ENCODE measurements around the gene DPYSL3. TPM values are rescaled to one million over a fixed set of nuclear protein-coding genes. Genes with fewer than 3 reads are reported as not detected.
A peak's percentile ranks its signal among the peaks of the same experiment; 100 is the strongest.

Gene DPYSL3
- total and polyA plus RNA-seq, 2 donors (not counting 3 experiments of a cell fraction or from before 2014, with no cell fraction given), result 80.3 to 146 TPM

GRCh38 chr5:147445090-147445489, 64.8 kb downstream of the DPYSL3 start:
- no peaks in the 10 kb centered on the region for H3K9me3 ChIP-seq (replicated peaks; ENCODE audit: control insufficient read depth, insufficient read depth, low read length)
- H3K27ac ChIP-seq (ENCODE audit: insufficient read depth, low read depth, low read length), result no peak overlapping the region
- ChIA-PET CTCF (interaction anchor here (1.1 to 1.7 kb wide), 3 partner anchors 9 to 96 kb away, joined by 3 to 8 read pairs (median 5); no protein-coding TSS in a partner anchor), POLR2A (no interaction called here)
- no peak overlapping the region for H3K4me3 ChIP-seq (replicated peaks in 1 of 3; ENCODE audit: insufficient read depth in 1 of 3, low read depth in 1 of 3, low read length in 3 of 3)
- H3K9me1 ChIP-seq (replicated peaks; ENCODE audit: control insufficient read depth, extremely low read depth, insufficient read depth, low read length), result no peaks in the 10 kb centered on the region
- no TSS peak for BruUV-seq (replicated peaks)
- H4K20me1 ChIP-seq (replicated peaks; ENCODE audit: control insufficient read depth, extremely low read depth, insufficient read depth, low read length), result no peaks in the 10 kb centered on the region
- FAIRE-seq, result no peak
- no peak overlapping the region for H2AFZ ChIP-seq (ENCODE audit: low read depth, low read length)
- no peaks in the 10 kb centered on the region for H3K27me3 ChIP-seq (ENCODE audit: control insufficient read depth in 2 of 2, insufficient read depth in 2 of 2, low read length in 2 of 2)
- H3K4me1 ChIP-seq (ENCODE audit: control insufficient read depth, extremely low read depth, insufficient read depth, low read length), result no peaks in the 10 kb centered on the region
- no peak for TF ChIP-seq POLR2AphosphoS5 (IDR thresholded peaks at IDR 0.05; ENCODE audit: insufficient read depth, low read depth, low read length)
- no peak for TF ChIP-seq POLR2A (IDR thresholded peaks at IDR 0.05; ENCODE audit: low read depth, low read length)
- DNase-seq (ENCODE audit: low read depth, low spot score), result no peak
- H3K4me2 ChIP-seq (ENCODE audit: insufficient read depth, low read length), result no peak overlapping the region
- no peak overlapping the region for H3K9ac ChIP-seq (replicated peaks; ENCODE audit: extremely low read depth, insufficient read depth, low read length)
- peaks cover 28% of the 10 kb centered on the region for H3K79me2 ChIP-seq (ENCODE audit: control insufficient read depth, insufficient read depth, low read length)
- intact Hi-C loops (cut with micrococcal nuclease) (no loop called here), dilution Hi-C loops (cut with MboI; ENCODE audit: extremely low pct_ligation_motif_present, low sequenced_read_pairs) (no loop called here)
- H3K36me3 ChIP-seq (ENCODE audit: control insufficient read depth in 2 of 2, extremely low read depth in 1 of 2, insufficient read depth in 2 of 2, low read length in 2 of 2), result no peaks in the 10 kb centered on the region

GRCh38 chr5:147442224-147442623, 67.6 kb downstream of the DPYSL3 start:
- no peak overlapping the region for H3K27ac ChIP-seq (ENCODE audit: insufficient read depth, low read depth, low read length)
- BruUV-seq (replicated peaks), result no TSS peak
- no peaks in the 10 kb centered on the region for H4K20me1 ChIP-seq (replicated peaks; ENCODE audit: control insufficient read depth, extremely low read depth, insufficient read depth, low read length)
- no peaks in the 10 kb centered on the region for H3K36me3 ChIP-seq (ENCODE audit: control insufficient read depth in 2 of 2, extremely low read depth in 1 of 2, insufficient read depth in 2 of 2, low read length in 2 of 2)
- intact Hi-C loops (cut with micrococcal nuclease) (no loop called here), dilution Hi-C loops (cut with MboI; ENCODE audit: extremely low pct_ligation_motif_present, low sequenced_read_pairs) (no loop called here)
- peak; percentile 17 for DNase-seq (ENCODE audit: low read depth, low spot score)
- no peaks in the 10 kb centered on the region for H3K9me3 ChIP-seq (replicated peaks; ENCODE audit: control insufficient read depth, insufficient read depth, low read length)
- no peak for TF ChIP-seq POLR2A (IDR thresholded peaks at IDR 0.05; ENCODE audit: low read depth, low read length)
- TF ChIP-seq FOS (IDR thresholded peaks at IDR 0.05; ENCODE audit: borderline replicate concordance, insufficient read depth, low read length), result no peak
- no peak for TF ChIP-seq CTCF (IDR thresholded peaks at IDR 0.05; ENCODE audit: extremely low read depth in 1 of 2, insufficient read depth in 1 of 2, low read depth in 1 of 2, low read length in 2 of 2)
- TF ChIP-seq, protein P1, sequence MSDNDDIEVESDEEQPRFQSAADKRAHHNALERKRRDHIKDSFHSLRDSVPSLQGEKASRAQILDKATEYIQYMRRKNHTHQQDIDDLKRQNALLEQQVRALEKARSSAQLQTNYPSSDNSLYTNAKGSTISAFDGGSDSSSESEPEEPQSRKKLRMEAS (IDR thresholded peaks at IDR 0.05; ENCODE audit: insufficient read depth, insufficient read length), result no peak
- no peak for TF ChIP-seq GATA2 (IDR thresholded peaks at IDR 0.05; ENCODE audit: insufficient read depth, insufficient read length, low read depth, low read length)
- TF ChIP-seq MYC (IDR thresholded peaks at IDR 0.05; ENCODE audit: low read depth, low read length), result no peak
- TF ChIP-seq EZH2 (IDR thresholded peaks at IDR 0.05; ENCODE audit: borderline replicate concordance, low read depth, low read length, severe bottlenecking), result no peak
- TF ChIP-seq POLR2AphosphoS5 (IDR thresholded peaks at IDR 0.05; ENCODE audit: insufficient read depth, low read depth, low read length), result no peak
- TF ChIP-seq JUN (IDR thresholded peaks at IDR 0.05; ENCODE audit: borderline replicate concordance, insufficient read depth, insufficient read length, low read depth), result no peak
- ChIA-PET POLR2A (interaction anchor here (0.6 kb wide), 1 partner anchor 12 kb away, joined by 4 read pairs; no protein-coding TSS in a partner anchor), CTCF (interaction anchor here (1.0 kb wide), 1 partner anchor 136 kb away, joined by 3 read pairs; no protein-coding TSS in a partner anchor)
- FAIRE-seq, result no peak
- no peak overlapping the region for H3K9ac ChIP-seq (replicated peaks; ENCODE audit: extremely low read depth, insufficient read depth, low read length)
- no peak overlapping the region for H2AFZ ChIP-seq (ENCODE audit: low read depth, low read length)
- H3K79me2 ChIP-seq (ENCODE audit: control insufficient read depth, insufficient read depth, low read length), result peaks cover 25% of the 10 kb centered on the region
- H3K4me3 ChIP-seq (replicated peaks in 1 of 3; ENCODE audit: insufficient read depth in 1 of 3, low read depth in 1 of 3, low read length in 3 of 3), result no peak overlapping the region
- H3K4me2 ChIP-seq (ENCODE audit: insufficient read depth, low read length), result no peak overlapping the region
- no peaks in the 10 kb centered on the region for H3K9me1 ChIP-seq (replicated peaks; ENCODE audit: control insufficient read depth, extremely low read depth, insufficient read depth, low read length)
- no peaks in the 10 kb centered on the region for H3K4me1 ChIP-seq (ENCODE audit: control insufficient read depth, extremely low read depth, insufficient read depth, low read length)
- H3K27me3 ChIP-seq (ENCODE audit: control insufficient read depth in 2 of 2, insufficient read depth in 2 of 2, low read length in 2 of 2), result no peaks in the 10 kb centered on the region
